Fibroblast of lung (primary cell): ENCODE results near the gene COQ10B.
A peak's percentile ranks its signal among the peaks of the same experiment; 100 is the strongest.

Source experiments
- CTCF ChIP-seq, 2 donors: IDR thresholded peaks in 1 of 2; conservative IDR thresholded peaks in 1 of 2; 1 replicate in 1 of 2; 2 replicates in 1 of 2; pipeline ENCODE4 v1.5.1; 2011 to 2012; ENCODE audit warnings: low read length in 2 of 2, control low read depth in 1 of 2, inconsistent platforms in 1 of 2, low read depth in 1 of 2, mild to moderate bottlenecking in 1 of 2
- EZH2 ChIP-seq: IDR thresholded peaks from 2 replicates; pipeline ENCODE4 v1.5.1; 2012; ENCODE audit warnings: low read length, control low read depth, mild to moderate bottlenecking; ENCODE audit errors: missing control alignments

- TF ChIP-seq CTCF (conservative IDR thresholded peaks at IDR 0.05 in 1 of 2, IDR thresholded peaks at IDR 0.05 in 1 of 2; ENCODE audit: low read depth in 1 of 2, low read length in 2 of 2) (peak; percentile 18 to 29), EZH2 (no peak)
These were observed at the start of gene COQ10B for GRCh38 chr2:197453123-197453913.
